SIG-M5 treated with dmso at 0.1 percent for 504 hours (cell line): ENCODE measurements around the gene FRRS1L.

Experiments
- DNase-seq: peaks from one replicate; lab custom pipeline; 2025; ENCODE audit not compliant: unreplicated experiment; lab: John Stamatoyannopoulos, UW

FRRS1L gene

GRCh38 chr9:109176963-109177362, 9.9 kb upstream of the FRRS1L start:
- no peak for DNase-seq

- DNase-seq, result no peak
Observed at GRCh38 chr9:109176386-109176785, 9.3 kb upstream of the FRRS1L start.

- DNase-seq, result no peak
Observed at GRCh38 chr9:109172935-109173334, 5.9 kb upstream of the FRRS1L start.

- no peak for DNase-seq
Observed at GRCh38 chr9:109171926-109172325, 4.9 kb upstream of the FRRS1L start.

- DNase-seq, result peak; percentile 18
Observed at GRCh38 chr9:109168170-109168569, 1.1 kb upstream of the FRRS1L start.

GRCh38 chr9:109167716-109168115, 667 bp upstream of the FRRS1L start:
- no peak for DNase-seq

- no peak for DNase-seq
Observed at GRCh38 chr9:109166171-109166770, 778 bp downstream of the FRRS1L start.

GRCh38 chr9:109164042-109164441, 3.0 kb downstream of the FRRS1L start:
- peak; percentile 82 for DNase-seq

- DNase-seq, result no peak
Observed at GRCh38 chr9:109163194-109163593, 3.9 kb downstream of the FRRS1L start.

GRCh38 chr9:109162677-109163076, 4.4 kb downstream of the FRRS1L start:
- no peak for DNase-seq

- no peak for DNase-seq
Observed at GRCh38 chr9:109161471-109161870, 5.6 kb downstream of the FRRS1L start.

- no peak for DNase-seq
Observed at GRCh38 chr9:109159583-109159982, 7.5 kb downstream of the FRRS1L start.

- DNase-seq, result no peak
Observed at GRCh38 chr9:109158651-109159050, 8.4 kb downstream of the FRRS1L start.

- no peak for DNase-seq
Observed at GRCh38 chr9:109156708-109157107, 10.3 kb downstream of the FRRS1L start.

GRCh38 chr9:109150925-109151545, 16.0 kb downstream of the FRRS1L start:
- no peak for DNase-seq

GRCh38 chr9:109149722-109150121, 17.3 kb downstream of the FRRS1L start:
- no peak for DNase-seq

- no peak for DNase-seq
Observed at GRCh38 chr9:109149089-109149488, 18.0 kb downstream of the FRRS1L start.

- DNase-seq, result no peak
Observed at GRCh38 chr9:109145051-109145450, 22.0 kb downstream of the FRRS1L start.

GRCh38 chr9:109143881-109144562, 23.0 kb downstream of the FRRS1L start:
- peak; percentile 49 for DNase-seq

- DNase-seq, result no peak
Observed at GRCh38 chr9:109141375-109141774, 25.7 kb downstream of the FRRS1L start.

- no peak for DNase-seq
Observed at GRCh38 chr9:109139851-109140250, 27.2 kb downstream of the FRRS1L start.

- no peak for DNase-seq
Observed at GRCh38 chr9:109138421-109138820, 28.6 kb downstream of the FRRS1L start.
